ENCODE results near the gene STK24. TPM values are rescaled to one million over a fixed set of nuclear protein-coding genes. Genes with fewer than 3 reads are reported as not detected.
A peak's percentile ranks its signal among the peaks of the same experiment; 100 is the strongest.

The STK24 gene
- total RNA-seq, 6 experiments from 2014 or later, result 72.2 to 89.8 (median 80.5) TPM

- H3K27me3 Mint-ChIP-seq (ENCODE audit: insufficient read depth), result 0 out of 2 replicates have a peak, but pooled peaks cover 3% of the 10 kb centered on the region
- no peaks in the 10 kb centered on the region for H3K9me3 Mint-ChIP-seq
- peaks cover 47% of the 10 kb centered on the region for H3K4me1 Mint-ChIP-seq (ENCODE audit: low read depth)
- no peak overlapping the region for H3K4me3 Mint-ChIP-seq
- H3K27ac Mint-ChIP-seq, result 0 out of 2 replicates have a peak overlapping the region, but pooled peaks have one; percentile 7
- TF ChIP-seq CTCF (IDR thresholded peaks at IDR 0.05), result no peak
- DNase-seq, result no peak
- peaks cover 20% of the 10 kb centered on the region for H3K36me3 Mint-ChIP-seq (ENCODE audit: low read depth)
These were observed 63.1 kb downstream of the STK24 start for GRCh38 chr13:98513837-98514236.

GRCh38 chr13:98512774-98513665 lies 63.9 kb downstream of the STK24 start:
- DNase-seq, result no peak
- Mint-ChIP-seq H3K27me3 (ENCODE audit: insufficient read depth) (0 out of 2 replicates have a peak, but pooled peaks cover 3% of the 10 kb centered on the region), H3K4me1 (ENCODE audit: low read depth) (peaks cover 55% of the 10 kb centered on the region), H3K27ac (peak overlapping the region; percentile 7; the same call in 1 of the 2 replicates), H3K36me3 (ENCODE audit: low read depth) (peaks cover 20% of the 10 kb centered on the region), H3K4me3 (no peak overlapping the region), H3K9me3 (no peaks in the 10 kb centered on the region)
- TF ChIP-seq CTCF (IDR thresholded peaks at IDR 0.05), result no peak

GRCh38 chr13:98511435-98511834 lies 65.5 kb downstream of the STK24 start:
- Mint-ChIP-seq H3K27me3 (ENCODE audit: insufficient read depth) (0 out of 2 replicates have a peak, but pooled peaks cover 3% of the 10 kb centered on the region), H3K27ac (no peak overlapping the region; the same call in 1 of the 2 replicates), H3K4me3 (no peak overlapping the region), H3K36me3 (ENCODE audit: low read depth) (peaks cover 17% of the 10 kb centered on the region), H3K9me3 (no peaks in the 10 kb centered on the region), H3K4me1 (ENCODE audit: low read depth) (peaks cover 68% of the 10 kb centered on the region)
- DNase-seq, result no peak
- no peak for TF ChIP-seq CTCF (IDR thresholded peaks at IDR 0.05)

GRCh38 chr13:98510156-98510509 lies 66.8 kb downstream of the STK24 start:
- H3K4me3 Mint-ChIP-seq, result peak overlapping the region; percentile 66
- TF ChIP-seq CTCF (IDR thresholded peaks at IDR 0.05), result no peak
- peaks cover 16% of the 10 kb centered on the region for H3K36me3 Mint-ChIP-seq (ENCODE audit: low read depth)
- peak overlapping the region; percentile 97 for H3K27ac Mint-ChIP-seq
- no peak for DNase-seq
- peaks cover 68% of the 10 kb centered on the region for H3K4me1 Mint-ChIP-seq (ENCODE audit: low read depth)
- 0 out of 2 replicates have a peak, but pooled peaks cover 3% of the 10 kb centered on the region for H3K27me3 Mint-ChIP-seq (ENCODE audit: insufficient read depth)
- H3K9me3 Mint-ChIP-seq, result no peaks in the 10 kb centered on the region

- Mint-ChIP-seq H3K9me3 (no peaks in the 10 kb centered on the region), H3K4me1 (ENCODE audit: low read depth) (peaks cover 69% of the 10 kb centered on the region), H3K27me3 (ENCODE audit: insufficient read depth) (0 out of 2 replicates have a peak, but pooled peaks cover 3% of the 10 kb centered on the region), H3K36me3 (ENCODE audit: low read depth) (peaks cover 17% of the 10 kb centered on the region), H3K27ac (peak overlapping the region; percentile 97), H3K4me3 (peak overlapping the region; percentile 66)
- TF ChIP-seq CTCF (IDR thresholded peaks at IDR 0.05), result no peak
- peak; percentile 89 for DNase-seq
These were observed 67.4 kb downstream of the STK24 start for GRCh38 chr13:98509271-98510155.
